Upper lobe of left lung (tissue), 6 donors: Measurements from ENCODE around the gene SLC31A2. TPM values are rescaled to one million over a fixed set of nuclear protein-coding genes. Genes with fewer than 3 reads are reported as not detected.

Source experiments
- ATAC-seq, 2 donors: fragments of 200-7000 bp; cut with Tn5 transposase; one replicate each; pipeline ENCODE4 v1.9.1; 2022; ENCODE audit warnings: mild to moderate bottlenecking in 2 of 2, moderate library complexity in 2 of 2; ENCODE audit not compliant: low FRiP score in 2 of 2
- DNase-seq, 2 donors: peaks; one replicate each; pipeline ENCODE4 v3.0.0-alpha.2; 2019 to 2020
- H3K27ac ChIP-seq, 4 donors: fragments of 200-600 bp; sonication (generic); one replicate each; pipeline ENCODE4 v1.5.1; 2016 to 2019
- H3K27me3 ChIP-seq, 4 donors: fragments of 200-600 bp; sonication (generic); one replicate each; pipeline ENCODE4 v1.5.1; 2017 to 2019
- H3K36me3 ChIP-seq, 4 donors: fragments of 200-600 bp; sonication (generic); one replicate each; pipeline ENCODE4 v1.5.1; 2016 to 2019
- H3K4me1 ChIP-seq, 4 donors: fragments of 200-600 bp; sonication (generic); one replicate each; pipeline ENCODE4 v1.5.1; 2018 to 2019
- H3K4me3 ChIP-seq, 4 donors: fragments of 200-600 bp; sonication (generic); one replicate each; pipeline ENCODE4 v1.5.1; 2017 to 2019; ENCODE audit warnings: mild to moderate bottlenecking in 2 of 4, moderate library complexity in 1 of 4
- H3K9me3 ChIP-seq, 4 donors: fragments of 200-600 bp; sonication (generic); one replicate each; pipeline ENCODE4 v1.5.1; 2018 to 2019
- CTCF ChIP-seq, 6 experiments: fragments of 450-650 bp in 4 of 6; fragments of 200-600 bp in 2 of 6; sonication (generic) in 2 of 6; IDR thresholded peaks; one replicate each; pipeline ENCODE4 v1.5.1; 2016 to 2019; ENCODE audit warnings: antibody characterized with exemption in 6 of 6
- EP300 ChIP-seq, 4 donors: sonication (generic); formaldehyde crosslinking; IDR thresholded peaks; one replicate each; pipeline ENCODE4 v1.5.1; 2017; ENCODE audit warnings: antibody characterized with exemption in 4 of 4, control low read depth in 2 of 4
- POLR2A ChIP-seq, 4 donors: fragments of 450-650 bp; IDR thresholded peaks; one replicate each; pipeline ENCODE4 v1.5.1; 2016 to 2017; ENCODE audit warnings: antibody characterized with exemption in 4 of 4, mild to moderate bottlenecking in 2 of 4
- POLR2AphosphoS5 ChIP-seq, 2 donors: sonication (generic); formaldehyde crosslinking; IDR thresholded peaks; one replicate each; pipeline ENCODE4 v1.5.1; 2017; ENCODE audit warnings: antibody characterized with exemption in 2 of 2
- WGBS, 2 donors: methylation state at CpG; one replicate each; pipeline ENCODE4 v1.1.5; 2017 to 2018; 5-methylcytosine and 5-hydroxymethylcytosine counted together
- total RNA-seq, 6 donors: library from RNA; depleted of rRNA in 4 of 6; stranded (reverse); fragments of >200 nt in 4 of 6; gene quantifications; one replicate each; pipeline versions ENCODE4 v1.1.0 to v1.2.1, GENCODE V29; 2016 to 2021
- donor health status: DM: no; HTN: no; CAD: no; lungs with moderate emphysema.
- donor health status: DM: no; HTN: yes; CAD: no; lungs with severe emphysema.

Gene SLC31A2
- total RNA-seq, 6 donors from 2014 or later, result 43.1 to 79.6 (median 57.4) TPM

GRCh38 chr9:113152699-113153098, 1.9 kb downstream of the SLC31A2 start:
- DNase-seq (no peak), ATAC-seq (no peak)
- peak overlapping the region in 3 of 4 donors; percentile 35 to 94 (median 92) for H3K27ac ChIP-seq
- H3K4me3 ChIP-seq, result peak overlapping the region in 3 of 4 donors; percentile 75 to 84 (median 80)
- 75 to 83% methylated on average over 3 of the region's 3 CpGs for WGBS, 2 donors
- peaks cover 0 to 7% (median 4%) of the 10 kb centered on the region in 4 donors for H3K36me3 ChIP-seq
- H3K9me3 ChIP-seq, result no peaks in the 10 kb centered on the region
- peaks cover 10 to 55% (median 35%) of the 10 kb centered on the region in 4 donors for H3K4me1 ChIP-seq
- TF ChIP-seq POLR2A (IDR thresholded peaks at IDR 0.05) (no peak), EP300 (IDR thresholded peaks at IDR 0.05) (no peak), POLR2AphosphoS5 (IDR thresholded peaks at IDR 0.05) (no peak), CTCF (IDR thresholded peaks at IDR 0.05) (no peak)
- H3K27me3 ChIP-seq, result no peaks in the 10 kb centered on the region

GRCh38 chr9:113153599-113153998, 2.8 kb downstream of the SLC31A2 start:
- H3K4me3 ChIP-seq, result peak overlapping the region in 1 of 4 donors; percentile 75
- TF ChIP-seq CTCF (IDR thresholded peaks at IDR 0.05) (no peak), POLR2AphosphoS5 (IDR thresholded peaks at IDR 0.05) (no peak), POLR2A (IDR thresholded peaks at IDR 0.05) (no peak), EP300 (IDR thresholded peaks at IDR 0.05) (no peak)
- H3K27me3 ChIP-seq, result no peaks in the 10 kb centered on the region
- no peaks in the 10 kb centered on the region for H3K9me3 ChIP-seq
- peak overlapping the region; percentile 17 to 94 (median 48) for H3K27ac ChIP-seq
- WGBS, 2 donors, result 81 to 92% methylated on average over 5 to 6 of the region's 6 CpGs
- peaks cover 10 to 55% (median 35%) of the 10 kb centered on the region in 4 donors for H3K4me1 ChIP-seq
- DNase-seq, result no peak
- no peak for ATAC-seq
- H3K36me3 ChIP-seq, result peaks cover 6 to 16% (median 12%) of the 10 kb centered on the region in 4 donors

- peak in 1 of 2 donors; percentile 60 for DNase-seq
- Histone ChIP-seq H3K4me1 (peaks cover 10 to 55% (median 35%) of the 10 kb centered on the region in 4 donors), H3K4me3 (peak overlapping the region in 2 of 4 donors; percentile 18 to 75), H3K27ac (peak overlapping the region; percentile 17 to 94 (median 48)), H3K9me3 (no peaks in the 10 kb centered on the region), H3K36me3 (peaks cover 6 to 25% (median 16%) of the 10 kb centered on the region in 4 donors), H3K27me3 (no peaks in the 10 kb centered on the region)
- TF ChIP-seq EP300 (IDR thresholded peaks at IDR 0.05) (no peak), POLR2AphosphoS5 (IDR thresholded peaks at IDR 0.05) (no peak), CTCF (IDR thresholded peaks at IDR 0.05) (no peak), POLR2A (IDR thresholded peaks at IDR 0.05) (peak in 1 of 4 donors; percentile 22)
- 69 to 82% methylated on average over 6 of the region's 6 CpGs for WGBS, 2 donors
- ATAC-seq, result peak in 1 of 2 donors; percentile 39
Observed at GRCh38 chr9:113154471-113154870, 3.7 kb downstream of the SLC31A2 start.

GRCh38 chr9:113154946-113155345, 4.1 kb downstream of the SLC31A2 start:
- Histone ChIP-seq H3K4me1 (peaks cover 10 to 55% (median 35%) of the 10 kb centered on the region in 4 donors), H3K36me3 (peaks cover 6 to 30% (median 21%) of the 10 kb centered on the region in 4 donors), H3K27me3 (no peaks in the 10 kb centered on the region), H3K27ac (peak overlapping the region in 3 of 4 donors; percentile 31 to 94 (median 65)), H3K9me3 (no peaks in the 10 kb centered on the region), H3K4me3 (no peak overlapping the region)
- no peak for TF ChIP-seq POLR2AphosphoS5 (IDR thresholded peaks at IDR 0.05)
- no peak for TF ChIP-seq EP300 (IDR thresholded peaks at IDR 0.05)
- no peak for TF ChIP-seq CTCF (IDR thresholded peaks at IDR 0.05)
- no peak for TF ChIP-seq POLR2A (IDR thresholded peaks at IDR 0.05)
- ATAC-seq (peak in 1 of 2 donors; percentile 11), DNase-seq (no peak)
- 37 to 44% methylated on average over 2 of the region's 2 CpGs for WGBS, 2 donors
